ENCODE measurements around the gene DGKB. TPM values are rescaled to one million over a fixed set of nuclear protein-coding genes. Genes with fewer than 3 reads are reported as not detected.
A peak's percentile ranks its signal among the peaks of the same experiment; 100 is the strongest.

DGKB gene
- total and polyA plus RNA-seq, 8 donors: 0.16 to 1.3 (median 0.40) TPM

- no peaks in the 10 kb centered on the region for H3K27me3 ChIP-seq
- H3K4me1 ChIP-seq: peaks cover 0 to 8% (median 0%) of the 10 kb centered on the region in 3 donors
- no peak for TF ChIP-seq CTCF (IDR thresholded peaks at IDR 0.05)
- peak in 2 of 4 donors; percentile 61 to 65 for ATAC-seq
- no peaks in the 10 kb centered on the region for H3K36me3 ChIP-seq
- intact Hi-C loops (cut with DNase I): no loop called here
- no peak for FAIRE-seq
- H3K9me3 ChIP-seq: no peaks in the 10 kb centered on the region
- 42 to 62% methylated on average over 3 of the region's 3 CpGs for WGBS, 2 donors
- no peak overlapping the region for H3K4me3 ChIP-seq
- DNase-seq: no peak
- H3K27ac ChIP-seq: no peak overlapping the region
These were observed 188.3 kb downstream of the DGKB start for GRCh38 chr7:14714161-14714728.

GRCh38 chr7:14698239-14698638 lies 204.3 kb downstream of the DGKB start:
- intact Hi-C loops (cut with DNase I): no loop called here
- H3K36me3 ChIP-seq: no peaks in the 10 kb centered on the region
- no peak for TF ChIP-seq CTCF (IDR thresholded peaks at IDR 0.05)
- no peak overlapping the region for H3K4me3 ChIP-seq
- no peaks in the 10 kb centered on the region for H3K9me3 ChIP-seq
- no peaks in the 10 kb centered on the region for H3K4me1 ChIP-seq
- ATAC-seq: no peak
- no peak for DNase-seq
- no peak overlapping the region for H3K27ac ChIP-seq
- H3K27me3 ChIP-seq: no peaks in the 10 kb centered on the region
- FAIRE-seq: no peak

GRCh38 chr7:14697684-14698083 lies 204.9 kb downstream of the DGKB start:
- TF ChIP-seq CTCF (IDR thresholded peaks at IDR 0.05): no peak
- Histone ChIP-seq H3K27me3 (no peaks in the 10 kb centered on the region), H3K36me3 (no peaks in the 10 kb centered on the region), H3K9me3 (no peaks in the 10 kb centered on the region), H3K4me3 (no peak overlapping the region), H3K4me1 (no peaks in the 10 kb centered on the region), H3K27ac (no peak overlapping the region)
- DNase-seq: no peak
- ATAC-seq: no peak
- intact Hi-C loops (cut with DNase I): no loop called here
- no peak for FAIRE-seq

DNA sequence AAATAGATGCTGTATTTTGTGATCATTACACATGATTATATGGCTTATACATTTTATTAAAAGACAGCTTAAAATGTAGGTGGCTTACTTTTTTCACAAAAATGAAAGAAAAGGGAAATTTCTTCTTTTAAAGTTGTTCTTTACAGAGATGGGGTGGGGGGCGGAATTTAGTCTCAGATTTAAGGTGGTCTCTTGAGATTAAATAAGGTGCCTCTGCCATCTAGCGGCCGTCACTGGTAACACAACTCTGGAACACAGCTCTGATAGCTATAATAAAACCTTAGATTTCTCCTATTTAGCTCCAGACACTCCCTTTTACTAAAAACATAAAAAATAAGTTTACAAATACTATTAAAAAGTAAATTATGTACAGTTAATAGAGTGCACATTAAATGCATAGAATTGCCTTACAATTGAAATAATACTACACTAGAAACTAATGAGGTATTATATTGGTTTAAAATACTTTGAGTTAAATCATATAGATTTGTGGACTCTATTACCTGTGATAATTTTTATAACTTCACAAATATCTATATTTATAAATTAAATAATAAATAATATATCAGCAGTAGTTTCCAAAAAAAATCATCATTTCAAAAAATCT lies 210.9 kb downstream of the DGKB start:
- no peaks in the 10 kb centered on the region for H3K27me3 ChIP-seq
- intact Hi-C loops (cut with DNase I): no loop called here
- H3K9me3 ChIP-seq: no peaks in the 10 kb centered on the region
- TF ChIP-seq CTCF (IDR thresholded peaks at IDR 0.05): peak; percentile 72 to 85 (median 78)
- DNase-seq: peak; percentile 5 to 67 (median 26)
- WGBS, 2 donors: 2 to 3% methylated on average over 3 of the region's 3 CpGs
- peak in 3 of 4 donors; percentile 56 to 65 (median 61) for ATAC-seq
- H3K36me3 ChIP-seq: no peaks in the 10 kb centered on the region
- no peak overlapping the region for H3K4me3 ChIP-seq
- no peak overlapping the region for H3K27ac ChIP-seq
- H3K4me1 ChIP-seq: peaks cover 0 to 6% (median 5%) of the 10 kb centered on the region in 3 donors
- peak; percentile 90 for FAIRE-seq

DNA sequence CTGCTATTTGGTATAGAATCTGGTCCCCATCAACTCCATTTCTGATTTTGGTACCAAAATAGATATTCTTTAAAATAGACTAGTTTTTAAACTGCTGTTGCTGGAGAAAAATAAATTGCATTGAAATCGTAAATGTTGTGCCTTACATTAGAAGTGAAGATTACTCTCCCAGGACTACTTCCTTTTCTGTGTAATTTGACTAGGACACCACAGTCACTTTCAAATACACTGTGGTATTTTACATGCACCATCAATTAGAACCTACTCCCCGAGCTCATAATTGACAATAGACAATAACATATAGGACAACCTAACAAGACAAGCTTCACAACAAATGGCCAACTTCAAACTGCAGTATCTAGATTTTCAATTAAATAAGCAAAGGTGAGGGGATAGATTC lies 211.5 kb downstream of the DGKB start:
- WGBS, 2 donors: 31 to 38% methylated on average over 2 of the region's 2 CpGs
- no peaks in the 10 kb centered on the region for H3K27me3 ChIP-seq
- TF ChIP-seq CTCF (IDR thresholded peaks at IDR 0.05): no peak
- H3K4me3 ChIP-seq: no peak overlapping the region
- H3K36me3 ChIP-seq: no peaks in the 10 kb centered on the region
- H3K4me1 ChIP-seq: peaks cover 0 to 6% (median 5%) of the 10 kb centered on the region in 3 donors
- H3K9me3 ChIP-seq: no peaks in the 10 kb centered on the region
- intact Hi-C loops (cut with DNase I): no loop called here
- no peak for ATAC-seq
- H3K27ac ChIP-seq: no peak overlapping the region
- FAIRE-seq: no peak
- no peak for DNase-seq
